ENCODE data around the gene SEMA4F.

The SEMA4F gene

GRCh38 chr2:74670263-74670662 is 16.2 kb downstream of the SEMA4F start:
- no peak for DNase-seq

GRCh38 chr2:74671479-74671878 is 17.4 kb downstream of the SEMA4F start:
- no peak for DNase-seq

DNA sequence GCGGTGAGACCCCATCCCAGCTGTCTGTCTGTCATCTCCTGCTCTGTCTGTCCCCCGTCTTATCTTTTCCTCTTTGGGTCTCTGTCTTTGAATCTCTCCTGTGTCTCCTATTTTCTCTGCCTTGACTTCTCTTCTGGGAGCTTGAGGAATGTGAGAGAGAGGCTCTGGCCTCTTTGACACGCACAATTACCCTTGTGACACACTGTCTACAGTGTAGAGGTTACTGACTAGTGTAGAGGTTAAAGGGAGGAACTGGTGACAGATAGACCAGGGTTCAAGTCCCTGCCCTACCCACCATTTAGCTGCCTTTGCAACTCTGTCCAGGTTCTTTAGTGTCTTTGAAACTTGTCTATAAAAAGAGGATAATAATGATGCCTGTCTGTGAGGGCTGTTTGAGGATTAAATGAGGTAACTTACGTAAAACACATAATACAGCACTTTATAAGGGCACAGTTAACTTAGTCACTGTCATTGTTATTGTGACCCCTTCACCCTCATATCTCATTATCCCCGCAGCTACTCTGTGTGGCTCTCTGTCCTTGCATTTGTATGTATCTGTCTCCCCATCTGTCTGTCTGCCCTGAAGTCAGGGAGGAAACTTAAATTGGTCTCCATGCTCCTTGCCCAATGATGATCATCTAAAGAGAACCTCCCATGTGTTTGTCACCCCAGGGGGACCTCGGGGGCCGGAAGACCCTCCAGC is 19.9 kb downstream of the SEMA4F start:
- no peak for DNase-seq

- DNase-seq: no peak
These were observed 21.0 kb downstream of the SEMA4F start for GRCh38 chr2:74675090-74675489.

DNA sequence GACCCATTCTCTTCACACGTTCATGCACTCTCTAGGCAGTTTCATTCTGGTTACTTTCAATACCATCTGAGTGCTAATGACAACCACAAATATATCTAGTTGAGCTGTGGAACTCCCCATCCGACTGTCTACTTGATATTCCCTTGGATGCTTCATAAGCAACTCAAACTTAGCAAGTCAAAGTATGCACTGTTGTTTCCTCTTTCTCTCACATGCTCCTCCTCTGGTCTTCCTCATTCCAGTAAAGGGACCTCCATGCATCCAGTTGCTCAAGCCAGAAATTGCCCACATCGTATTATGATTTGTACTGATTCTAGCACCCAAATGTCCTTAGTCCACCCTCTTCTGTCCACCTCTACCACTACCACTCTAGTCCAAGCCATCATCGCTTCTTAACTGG is 22.3 kb downstream of the SEMA4F start:
- no peak for DNase-seq

GRCh38 chr2:74679615-74680014 is 25.6 kb downstream of the SEMA4F start:
- no peak for DNase-seq

DNA sequence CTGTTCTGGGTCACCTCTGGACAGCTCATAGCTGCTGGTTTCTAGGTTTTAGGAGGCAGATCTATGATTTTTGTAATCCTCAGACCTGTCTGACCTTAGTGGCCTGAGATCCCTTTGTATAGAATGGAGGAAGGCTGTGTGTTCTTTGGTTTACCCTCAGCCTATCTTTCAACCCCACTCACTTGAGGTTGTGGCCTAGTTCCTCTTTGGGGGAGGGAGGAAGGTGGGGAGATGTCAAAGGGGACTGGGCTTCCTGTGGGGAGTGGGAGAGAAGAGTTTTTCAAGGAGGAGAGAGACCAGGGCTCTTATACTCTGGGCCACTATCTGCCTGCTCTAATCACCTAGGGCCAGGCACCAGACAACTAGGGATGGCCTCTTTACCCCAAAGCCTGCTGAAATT is 28.5 kb downstream of the SEMA4F start:
- no peak for DNase-seq

- no peak for DNase-seq
These were observed 31.4 kb downstream of the SEMA4F start for GRCh38 chr2:74685408-74685807.

DNA sequence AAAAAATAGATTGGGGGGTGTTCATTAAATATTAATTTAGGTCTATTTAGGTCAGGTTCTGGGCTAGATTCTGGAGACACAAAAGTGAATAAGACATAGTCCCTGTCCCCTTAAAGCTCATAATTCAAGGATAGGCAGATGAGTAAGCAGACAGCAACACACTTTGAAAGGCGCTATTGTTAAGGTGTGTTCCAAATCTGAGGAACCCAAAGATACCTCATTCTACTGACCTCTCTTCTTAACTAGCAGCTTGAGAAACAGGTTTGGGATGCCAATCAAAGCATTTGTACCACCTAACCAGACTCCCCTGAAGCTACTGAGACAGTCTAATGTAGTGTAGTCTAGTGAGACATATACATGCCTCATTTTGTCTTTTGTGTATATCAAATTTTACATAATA is 34.8 kb downstream of the SEMA4F start:
- no peak for DNase-seq

DNA sequence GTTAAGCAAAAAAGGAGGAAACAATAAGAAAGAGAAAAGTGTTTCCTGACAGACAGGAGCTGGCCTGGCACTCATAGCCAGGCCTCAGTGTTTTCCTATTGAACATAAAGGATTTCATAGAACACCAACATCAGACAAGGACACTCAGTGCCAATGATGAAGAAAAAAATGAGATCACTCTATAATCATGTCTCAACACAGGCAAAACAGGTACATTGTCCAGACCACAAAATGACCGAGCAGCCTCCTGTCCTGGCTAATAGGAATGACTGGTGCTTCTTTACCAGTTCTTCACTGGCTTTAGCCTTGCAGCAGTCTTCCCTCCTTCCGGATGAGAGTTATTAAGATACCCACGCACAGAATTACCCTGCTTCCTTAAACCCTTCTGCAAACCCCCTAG is 35.6 kb downstream of the SEMA4F start:
- DNase-seq: no peak

DNA sequence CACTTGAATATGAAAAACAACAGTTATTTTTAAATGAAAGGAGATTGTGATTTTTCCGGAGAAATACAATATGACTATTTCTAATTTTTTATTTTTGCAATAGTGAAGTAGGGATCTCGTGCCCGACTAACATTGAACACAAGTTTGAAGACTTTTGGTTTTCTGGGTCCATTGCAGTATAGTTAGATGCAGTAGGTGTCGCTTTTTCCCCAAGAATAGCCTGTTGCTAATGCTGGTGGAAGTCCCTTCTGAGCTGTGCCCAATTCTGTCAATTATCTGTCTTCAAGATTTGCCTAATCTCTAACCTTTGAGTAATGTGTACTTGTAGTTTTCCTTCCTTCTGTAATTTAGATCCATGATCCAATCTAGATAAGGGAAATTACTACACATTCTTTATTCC is 36.5 kb downstream of the SEMA4F start:
- DNase-seq: peak; percentile 62

DNA sequence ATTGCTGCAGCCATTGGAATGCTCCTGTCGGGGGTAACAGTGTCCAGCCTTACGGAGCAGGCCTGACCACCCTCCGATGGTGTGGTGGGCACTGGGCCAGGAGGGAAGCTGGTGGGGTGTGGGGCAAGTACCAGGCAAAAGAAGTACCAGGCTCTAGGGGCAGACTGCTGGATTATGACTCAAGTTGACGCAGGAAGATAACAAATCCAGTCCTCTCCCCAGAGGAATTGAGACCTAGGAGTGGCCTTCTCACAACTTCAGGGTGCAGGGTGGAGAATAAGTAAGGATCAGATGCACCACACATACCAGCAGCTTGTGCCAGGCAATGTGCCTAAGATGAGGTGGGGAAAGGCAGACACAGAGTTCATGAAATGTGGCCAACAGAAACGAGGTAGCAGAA is 37.9 kb downstream of the SEMA4F start:
- no peak for DNase-seq

GRCh38 chr2:74693213-74693612 is 39.2 kb downstream of the SEMA4F start:
- no peak for DNase-seq

DNA sequence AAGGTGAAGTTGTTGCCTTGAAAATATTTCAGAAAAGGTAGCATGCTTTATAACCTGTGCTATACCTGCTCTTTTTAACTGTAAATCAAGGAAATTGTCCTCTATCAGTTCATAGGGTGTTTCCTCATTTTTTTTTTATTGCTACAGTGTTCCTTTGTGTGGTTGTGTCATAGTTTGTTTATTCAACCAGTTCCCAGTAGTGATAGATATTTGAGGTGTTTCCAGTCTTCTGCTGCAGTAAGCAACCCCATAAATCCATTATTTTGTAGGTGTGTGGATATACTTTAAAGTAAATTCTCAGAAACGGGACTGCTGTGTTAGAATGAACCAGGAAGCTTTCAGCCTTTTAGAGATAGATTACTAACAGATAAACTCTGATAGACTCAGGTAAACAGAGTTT is 39.6 kb downstream of the SEMA4F start:
- DNase-seq: no peak

GRCh38 chr2:74694281-74694680 is 40.2 kb downstream of the SEMA4F start:
- DNase-seq: no peak

- no peak for DNase-seq
These were observed 41.6 kb downstream of the SEMA4F start for GRCh38 chr2:74695663-74696062.

- no peak for DNase-seq
These were observed 42.8 kb downstream of the SEMA4F start for GRCh38 chr2:74696829-74697228.

DNA sequence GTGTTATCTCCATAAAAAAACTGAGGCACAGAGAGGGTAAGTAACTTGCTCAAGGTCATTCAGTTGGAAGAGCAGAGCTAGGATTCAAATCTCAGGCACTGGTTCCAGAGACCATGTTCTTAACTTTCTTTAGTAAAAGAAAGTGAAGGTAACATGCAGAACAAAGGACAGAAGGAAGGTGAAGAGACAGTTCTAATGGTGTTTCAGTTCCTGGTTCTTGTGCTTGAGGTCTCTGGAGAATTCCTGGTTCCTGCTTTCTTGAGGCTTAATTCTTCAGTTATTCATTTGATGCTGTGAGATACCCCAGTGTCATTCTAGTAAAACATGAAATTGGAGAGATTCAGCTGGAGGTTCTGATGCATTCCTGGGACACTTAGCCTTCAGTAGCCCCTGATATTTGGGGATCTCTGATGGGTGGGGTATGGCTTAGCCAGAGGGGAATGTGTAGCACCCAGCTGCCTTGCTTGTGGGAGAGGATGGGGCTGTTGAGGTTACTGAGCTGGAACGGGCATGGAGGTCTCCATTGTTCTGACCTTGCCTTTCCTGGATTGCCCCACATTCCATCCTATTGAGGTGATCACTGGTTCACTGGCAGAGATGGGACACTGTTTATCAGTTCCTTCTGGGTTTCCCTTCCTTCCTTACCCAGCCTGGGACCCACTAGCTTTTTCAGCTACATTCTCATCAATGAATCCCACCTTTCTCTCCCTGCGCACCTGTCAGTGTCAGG is 46.8 kb downstream of the SEMA4F start:
- no peak for DNase-seq

DNA sequence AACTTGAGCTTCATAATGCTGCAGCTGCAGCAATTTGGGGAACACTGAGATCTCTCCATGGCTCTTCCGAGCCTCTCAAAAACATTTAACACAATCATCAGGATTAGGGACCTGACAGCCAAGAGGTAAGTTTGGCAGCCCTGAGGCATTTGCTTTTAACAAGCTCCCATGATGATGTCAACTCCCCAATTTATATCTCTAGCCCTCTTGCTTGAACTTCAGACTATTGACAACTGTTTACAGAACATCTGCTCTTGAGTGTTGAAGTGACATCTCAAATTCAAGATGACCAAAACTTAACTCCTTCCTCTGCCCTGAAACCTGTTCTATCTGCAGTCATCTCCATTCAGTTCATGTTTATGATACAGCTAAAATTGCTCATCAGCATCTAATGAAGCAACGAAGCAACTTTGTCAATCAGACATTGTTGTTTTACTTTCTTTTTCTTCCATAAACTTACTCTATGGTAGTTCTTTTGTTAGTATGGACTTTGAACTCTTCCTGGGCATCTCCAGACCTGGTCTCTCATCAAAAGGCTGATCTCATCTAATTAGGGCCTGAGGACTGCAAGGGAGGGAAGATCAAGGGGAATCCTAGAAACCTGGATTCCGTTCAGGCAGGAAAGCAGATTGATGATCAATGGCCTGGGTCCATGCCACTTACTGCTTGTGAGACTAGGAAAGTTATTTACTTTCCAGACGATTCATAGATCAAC is 48.1 kb downstream of the SEMA4F start:
- no peak for DNase-seq

DNA sequence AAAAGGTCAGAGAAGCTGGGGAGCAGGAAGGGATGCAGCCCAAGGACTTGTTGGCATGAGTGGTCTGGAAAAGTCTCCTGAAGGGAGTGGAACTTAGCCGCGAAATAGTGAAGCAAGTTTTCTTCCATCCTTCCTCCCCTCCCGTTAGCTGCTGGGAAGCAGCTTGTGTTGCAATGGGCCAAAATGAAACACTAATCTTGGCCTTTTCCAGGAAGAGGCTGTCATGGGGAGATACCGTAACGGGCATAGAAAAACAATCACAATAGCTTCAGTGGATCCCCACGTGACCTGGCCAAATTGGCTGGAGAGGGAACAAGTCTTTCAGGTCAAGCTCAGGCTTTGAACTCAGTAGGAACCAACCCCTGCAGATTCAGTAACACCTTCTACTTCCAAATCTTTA is 49.3 kb downstream of the SEMA4F start:
- no peak for DNase-seq

GRCh38 chr2:74704216-74704615 is 50.2 kb downstream of the SEMA4F start:
- DNase-seq: no peak

DNA sequence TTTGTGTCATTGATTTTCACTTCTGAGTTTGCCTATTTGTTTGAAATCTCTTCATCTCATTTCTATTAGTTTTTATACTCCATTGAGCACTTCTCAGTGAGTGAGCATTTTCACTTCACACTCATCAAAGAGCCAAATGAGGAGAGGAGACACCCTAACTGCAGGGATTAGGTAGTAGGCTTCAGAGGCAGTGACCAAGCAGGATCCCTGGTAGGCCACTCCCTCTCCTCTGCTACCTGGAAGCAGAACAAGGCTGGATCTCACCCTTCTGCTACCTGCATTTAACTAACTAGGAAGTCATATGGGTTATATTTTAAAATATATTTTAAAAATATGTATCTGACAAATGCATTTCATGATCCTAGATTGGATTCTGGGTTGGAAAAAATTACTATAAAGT is 52.7 kb downstream of the SEMA4F start:
- DNase-seq: no peak

DNA sequence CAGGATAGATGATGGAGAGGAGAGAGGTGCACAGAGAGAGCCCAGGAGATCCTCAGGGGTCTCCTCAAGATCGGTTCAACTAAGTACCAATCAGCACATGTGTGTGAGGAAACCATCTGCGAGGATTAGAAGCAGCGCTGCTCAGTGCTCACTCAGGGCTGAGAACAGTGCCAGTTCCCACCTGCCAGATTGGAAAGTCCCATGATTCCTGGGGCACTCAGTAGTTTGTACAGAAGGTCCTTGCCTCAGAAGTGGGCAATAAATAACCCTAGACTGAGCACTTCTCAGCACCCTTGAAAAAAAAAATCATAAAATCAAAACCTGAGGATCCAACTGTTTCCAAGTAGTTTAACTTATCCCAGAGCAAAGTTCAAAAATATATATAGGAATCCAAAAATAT is 53.8 kb downstream of the SEMA4F start:
- no peak for DNase-seq

DNA sequence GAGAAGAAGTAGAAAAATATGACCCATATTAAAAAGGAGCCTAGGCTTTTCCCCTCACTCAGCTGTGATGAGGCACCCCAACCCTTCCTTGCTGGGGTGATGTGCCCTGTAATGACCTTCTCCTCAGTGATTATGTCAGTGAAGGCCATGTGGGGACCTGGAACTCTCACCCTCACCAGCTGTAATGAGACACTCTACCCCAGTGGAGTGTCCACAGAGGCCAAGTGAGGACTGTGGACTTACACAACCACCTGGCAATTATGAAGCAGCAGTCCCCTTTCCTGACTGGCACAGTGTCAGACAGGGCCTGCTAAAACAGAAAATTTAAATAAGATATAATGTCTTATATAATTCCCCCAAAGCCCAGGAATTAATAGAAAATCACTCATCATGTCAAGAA is 54.2 kb downstream of the SEMA4F start:
- DNase-seq: no peak
